DOHH2 (cell line): Measurements from ENCODE around the gene WDR89.
"Not testable (repeated sequence)": the region's sequence is repeated elsewhere in the genome, so short reads cannot be mapped to it uniquely, and the experiment has no call there.

Source experiments
- CTCF ChIP-seq: fragments of 200-600 bp; sonication (generic); IDR thresholded peaks from one replicate; pipeline ENCODE4 v1.5.1; 2014; ENCODE audit warnings: antibody characterized with exemption, mild to moderate bottlenecking, low read depth, low read length; ENCODE audit not compliant: poor library complexity, severe bottlenecking
- EZH2phosphoT487 ChIP-seq: fragments of 200-600 bp; sonication (generic); IDR thresholded peaks from 2 replicates; pipeline ENCODE4 v1.6.1; 2017; ENCODE audit warnings: borderline replicate concordance, mild to moderate bottlenecking, antibody characterized with exemption, low read length, moderate library complexity, mixed read lengths

DNA sequence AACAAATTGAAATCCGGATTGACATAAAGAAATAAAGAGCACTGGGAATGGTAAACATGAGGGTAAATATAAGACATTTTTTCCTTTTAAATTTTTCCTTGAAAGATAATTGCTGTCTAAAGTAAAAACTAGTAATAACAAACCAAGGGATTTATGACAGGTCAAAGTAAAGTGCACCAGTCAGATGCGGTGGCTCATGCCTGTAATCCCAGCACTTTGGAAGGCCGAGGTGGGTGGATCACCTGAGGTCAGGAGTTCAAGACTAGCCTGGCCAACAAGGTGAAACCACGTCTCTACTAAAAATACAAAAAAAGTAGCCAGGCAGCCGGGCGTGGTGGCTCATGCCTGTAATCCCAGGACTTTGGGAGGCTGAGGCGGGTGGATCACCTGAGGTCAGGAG is 19.7 kb downstream of the WDR89 start:
- TF ChIP-seq CTCF, EZH2phosphoT487: not testable (repeated sequence)
